ENCODE results near the gene VCAN.

- TF ChIP-seq POLR2A (IDR thresholded peaks at IDR 0.05): no peak
- TF ChIP-seq CTCF (IDR thresholded peaks at IDR 0.05): no peak
These were observed 100.7 kb downstream of the VCAN start for GRCh38 chr5:83572271-83572670.

Data from uterus (tissue), 2 donors.